Vagina (tissue), 2 donors: ENCODE results near the gene OR2T2.
"Not testable (repeated sequence)": the region's sequence is repeated elsewhere in the genome, so short reads cannot be mapped to it uniquely, and the experiment has no call there.

ENCODE experiments used
- POLR2AphosphoS5 ChIP-seq, 2 donors: sonication (generic); formaldehyde crosslinking; IDR thresholded peaks; one replicate each; pipeline ENCODE4 v1.9.0; 2017; ENCODE audit warnings: antibody characterized with exemption in 2 of 2, mild to moderate bottlenecking in 2 of 2, low read depth in 1 of 2; ENCODE audit not compliant: insufficient read depth in 1 of 2
- TF ChIP-seq, protein P1 (sequence below), 3 experiments: fragments of 450-650 bp in 2 of 3; fragments of 200-600 bp in 1 of 3; sonication (generic) in 1 of 3; IDR thresholded peaks; one replicate each; pipeline ENCODE4 v1.5.1; 2017 to 2019; ENCODE audit warnings: antibody characterized with exemption in 3 of 3, mild to moderate bottlenecking in 2 of 3, moderate library complexity in 2 of 3

DNA sequence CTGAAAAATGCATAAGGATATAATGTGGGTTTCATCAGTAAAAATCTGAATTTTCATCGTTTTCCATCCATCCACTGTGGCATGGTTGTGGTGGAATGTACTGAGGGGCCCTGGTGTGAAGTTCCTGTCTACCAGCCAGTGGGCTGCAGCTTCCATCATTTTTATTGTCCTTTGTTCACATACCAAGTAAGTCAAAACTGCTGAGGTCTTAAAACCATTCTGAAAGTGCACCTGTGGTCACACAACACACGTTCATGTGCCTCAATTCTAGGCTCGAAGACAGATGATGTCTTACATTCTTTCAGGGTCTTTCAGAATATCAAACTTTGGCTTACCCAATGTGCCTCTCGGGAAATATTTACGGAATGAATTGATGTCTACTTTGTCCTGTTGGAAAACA is 6.2 kb upstream of the OR2T2 start:
- TF ChIP-seq, protein P1, sequence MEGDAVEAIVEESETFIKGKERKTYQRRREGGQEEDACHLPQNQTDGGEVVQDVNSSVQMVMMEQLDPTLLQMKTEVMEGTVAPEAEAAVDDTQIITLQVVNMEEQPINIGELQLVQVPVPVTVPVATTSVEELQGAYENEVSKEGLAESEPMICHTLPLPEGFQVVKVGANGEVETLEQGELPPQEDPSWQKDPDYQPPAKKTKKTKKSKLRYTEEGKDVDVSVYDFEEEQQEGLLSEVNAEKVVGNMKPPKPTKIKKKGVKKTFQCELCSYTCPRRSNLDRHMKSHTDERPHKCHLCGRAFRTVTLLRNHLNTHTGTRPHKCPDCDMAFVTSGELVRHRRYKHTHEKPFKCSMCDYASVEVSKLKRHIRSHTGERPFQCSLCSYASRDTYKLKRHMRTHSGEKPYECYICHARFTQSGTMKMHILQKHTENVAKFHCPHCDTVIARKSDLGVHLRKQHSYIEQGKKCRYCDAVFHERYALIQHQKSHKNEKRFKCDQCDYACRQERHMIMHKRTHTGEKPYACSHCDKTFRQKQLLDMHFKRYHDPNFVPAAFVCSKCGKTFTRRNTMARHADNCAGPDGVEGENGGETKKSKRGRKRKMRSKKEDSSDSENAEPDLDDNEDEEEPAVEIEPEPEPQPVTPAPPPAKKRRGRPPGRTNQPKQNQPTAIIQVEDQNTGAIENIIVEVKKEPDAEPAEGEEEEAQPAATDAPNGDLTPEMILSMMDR (IDR thresholded peaks at IDR 0.05) = not testable (repeated sequence)
- not testable (repeated sequence) for TF ChIP-seq POLR2AphosphoS5 (IDR thresholded peaks at IDR 0.05; ENCODE audit: insufficient read depth in 1 of 2, low read depth in 1 of 2)
